Measurements from ENCODE around the gene ABHD16A. TPM values are rescaled to one million over a fixed set of nuclear protein-coding genes. Genes with fewer than 3 reads are reported as not detected.
A peak's percentile ranks its signal among the peaks of the same experiment; 100 is the strongest.
"Not testable (repeated sequence)": the region's sequence is repeated elsewhere in the genome, so short reads cannot be mapped to it uniquely, and the experiment has no call there.

ABHD16A gene
- total RNA-seq, 1 donor from 2014 or later = 120 TPM

DNA sequence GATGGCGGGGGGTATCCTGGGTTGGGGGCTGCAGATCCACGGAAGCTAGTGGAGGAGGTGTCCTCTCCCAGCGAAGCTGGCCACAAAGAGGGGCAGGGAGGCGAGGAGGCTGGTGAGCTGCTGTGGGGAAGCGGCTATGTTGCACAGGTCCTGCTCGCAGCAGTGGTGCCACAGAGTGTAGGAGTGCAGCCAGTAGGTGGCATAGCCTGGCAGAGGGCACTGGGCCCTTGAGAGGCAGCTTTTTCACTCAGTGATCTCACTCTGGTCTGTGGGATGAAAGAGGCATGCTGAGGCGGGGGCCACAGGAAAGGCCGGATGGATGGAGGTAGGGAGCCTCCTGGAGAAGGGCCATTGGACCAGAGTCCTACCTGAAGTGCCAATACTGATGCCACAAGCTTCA lies 9.2 kb upstream of the ABHD16A start:
- Mint-ChIP-seq H3K4me3 (ENCODE audit: unreplicated experiment) (no peak overlapping the region), H3K9me3 (ENCODE audit: unreplicated experiment) (peaks cover 9% of the 10 kb centered on the region), H3K36me3 (ENCODE audit: unreplicated experiment) (no peaks in the 10 kb centered on the region), H3K27me3 (ENCODE audit: unreplicated experiment) (peaks cover 10% of the 10 kb centered on the region), H3K4me1 (ENCODE audit: low read depth, unreplicated experiment) (peaks cover 17% of the 10 kb centered on the region), H3K27ac (ENCODE audit: unreplicated experiment) (no peak overlapping the region)
- TF ChIP-seq, protein P1, sequence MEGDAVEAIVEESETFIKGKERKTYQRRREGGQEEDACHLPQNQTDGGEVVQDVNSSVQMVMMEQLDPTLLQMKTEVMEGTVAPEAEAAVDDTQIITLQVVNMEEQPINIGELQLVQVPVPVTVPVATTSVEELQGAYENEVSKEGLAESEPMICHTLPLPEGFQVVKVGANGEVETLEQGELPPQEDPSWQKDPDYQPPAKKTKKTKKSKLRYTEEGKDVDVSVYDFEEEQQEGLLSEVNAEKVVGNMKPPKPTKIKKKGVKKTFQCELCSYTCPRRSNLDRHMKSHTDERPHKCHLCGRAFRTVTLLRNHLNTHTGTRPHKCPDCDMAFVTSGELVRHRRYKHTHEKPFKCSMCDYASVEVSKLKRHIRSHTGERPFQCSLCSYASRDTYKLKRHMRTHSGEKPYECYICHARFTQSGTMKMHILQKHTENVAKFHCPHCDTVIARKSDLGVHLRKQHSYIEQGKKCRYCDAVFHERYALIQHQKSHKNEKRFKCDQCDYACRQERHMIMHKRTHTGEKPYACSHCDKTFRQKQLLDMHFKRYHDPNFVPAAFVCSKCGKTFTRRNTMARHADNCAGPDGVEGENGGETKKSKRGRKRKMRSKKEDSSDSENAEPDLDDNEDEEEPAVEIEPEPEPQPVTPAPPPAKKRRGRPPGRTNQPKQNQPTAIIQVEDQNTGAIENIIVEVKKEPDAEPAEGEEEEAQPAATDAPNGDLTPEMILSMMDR (IDR thresholded peaks at IDR 0.05; ENCODE audit: partially characterized antibody, unreplicated experiment) = no peak
- DNase-seq = no peak

DNA sequence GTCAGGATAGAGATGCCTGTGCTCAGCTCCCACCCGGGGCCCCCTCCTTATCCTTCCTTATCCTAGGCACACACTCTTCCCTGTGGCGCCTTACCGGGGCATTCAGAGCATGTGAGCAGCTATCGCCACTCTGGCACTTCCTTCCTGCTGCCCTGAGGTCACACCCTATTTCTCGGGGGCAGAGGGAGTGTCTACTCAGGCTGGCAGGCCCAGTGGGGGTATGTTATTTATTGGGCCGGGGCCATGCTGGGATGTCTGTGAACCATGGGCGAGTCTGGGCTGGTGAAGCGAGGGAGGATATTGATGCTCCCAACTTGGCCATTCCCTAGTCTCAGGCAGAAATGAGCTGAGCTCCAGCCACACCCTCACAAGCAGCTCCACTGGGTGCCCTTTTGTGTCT lies 8.1 kb upstream of the ABHD16A start:
- TF ChIP-seq, protein P1 (IDR thresholded peaks at IDR 0.05; ENCODE audit: partially characterized antibody, unreplicated experiment) = no peak
- H3K27ac Mint-ChIP-seq (ENCODE audit: unreplicated experiment) = no peak overlapping the region
- no peaks in the 10 kb centered on the region for H3K36me3 Mint-ChIP-seq (ENCODE audit: unreplicated experiment)
- peaks cover 9% of the 10 kb centered on the region for H3K9me3 Mint-ChIP-seq (ENCODE audit: unreplicated experiment)
- no peak for DNase-seq
- H3K4me3 Mint-ChIP-seq (ENCODE audit: unreplicated experiment) = no peak overlapping the region
- peaks cover 17% of the 10 kb centered on the region for H3K4me1 Mint-ChIP-seq (ENCODE audit: low read depth, unreplicated experiment)
- H3K27me3 Mint-ChIP-seq (ENCODE audit: unreplicated experiment) = peaks cover 10% of the 10 kb centered on the region

DNA sequence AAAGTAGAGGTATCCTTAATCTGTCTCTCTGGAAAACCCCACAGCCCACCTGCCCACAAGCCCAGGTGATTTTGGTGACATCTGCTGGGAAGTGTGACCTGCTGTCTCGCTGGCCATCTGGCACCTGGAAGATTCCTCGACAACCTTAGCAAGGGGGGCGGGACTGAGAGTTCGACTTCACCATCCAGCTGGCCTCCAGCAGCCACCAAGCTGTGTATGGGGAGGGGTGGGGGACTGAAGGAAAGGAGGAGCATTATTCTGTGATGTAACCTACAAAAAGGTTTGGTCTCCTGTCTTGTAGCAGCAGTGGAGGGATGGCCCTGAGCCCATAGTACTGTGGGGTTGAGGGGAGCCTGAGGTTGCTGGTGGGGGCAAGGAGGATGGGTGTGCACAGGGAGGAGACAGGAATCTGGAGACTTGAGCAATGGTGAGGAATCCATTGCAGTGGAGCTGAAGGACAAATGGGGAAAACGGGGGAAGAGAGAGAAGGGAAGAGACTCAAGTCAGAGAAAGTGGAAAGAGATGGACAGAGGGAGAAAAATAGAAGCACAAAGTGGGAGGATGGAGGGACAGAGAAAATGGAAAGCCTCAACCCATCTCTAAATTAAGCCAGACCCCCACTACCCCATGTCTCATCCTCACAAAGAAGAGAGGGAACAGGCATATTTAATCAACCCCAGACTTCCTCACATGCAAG lies 7.5 kb upstream of the ABHD16A start:
- H3K27ac Mint-ChIP-seq (ENCODE audit: unreplicated experiment) = peak overlapping the region; percentile 25
- no peaks in the 10 kb centered on the region for H3K36me3 Mint-ChIP-seq (ENCODE audit: unreplicated experiment)
- H3K4me3 Mint-ChIP-seq (ENCODE audit: unreplicated experiment) = peak overlapping the region; percentile 11
- DNase-seq = no peak
- TF ChIP-seq, protein P1 (IDR thresholded peaks at IDR 0.05; ENCODE audit: partially characterized antibody, unreplicated experiment) = no peak
- peaks cover 10% of the 10 kb centered on the region for H3K27me3 Mint-ChIP-seq (ENCODE audit: unreplicated experiment)
- H3K4me1 Mint-ChIP-seq (ENCODE audit: low read depth, unreplicated experiment) = peaks cover 17% of the 10 kb centered on the region
- H3K9me3 Mint-ChIP-seq (ENCODE audit: unreplicated experiment) = peaks cover 9% of the 10 kb centered on the region

DNA sequence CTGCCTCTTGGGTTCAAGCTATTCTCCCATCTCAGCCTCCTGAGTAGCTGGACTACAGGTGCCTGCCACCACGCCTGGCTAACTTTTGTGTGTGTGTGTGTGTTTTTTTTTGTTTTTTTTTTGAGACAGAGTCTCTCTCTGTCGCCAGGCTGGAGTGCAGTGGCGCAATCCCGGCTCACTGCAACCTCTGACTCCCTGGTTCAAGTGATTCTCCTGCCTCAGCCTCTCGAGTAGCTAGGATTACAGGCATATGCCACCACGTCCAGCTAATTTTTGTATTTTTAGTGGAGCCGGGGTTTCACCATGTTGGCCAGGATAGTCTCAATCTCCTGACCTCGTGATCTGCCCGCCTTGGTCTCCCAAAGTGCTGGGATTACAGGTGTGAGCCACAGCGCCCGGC lies 6.0 kb upstream of the ABHD16A start:
- H3K9me3 Mint-ChIP-seq (ENCODE audit: unreplicated experiment); H3K27me3 Mint-ChIP-seq (ENCODE audit: unreplicated experiment); H3K4me3 Mint-ChIP-seq (ENCODE audit: unreplicated experiment); DNase-seq; H3K36me3 Mint-ChIP-seq (ENCODE audit: unreplicated experiment); H3K27ac Mint-ChIP-seq (ENCODE audit: unreplicated experiment): not testable (repeated sequence)
- peaks cover 12% of the 10 kb centered on the region for H3K4me1 Mint-ChIP-seq (ENCODE audit: low read depth, unreplicated experiment)

DNA sequence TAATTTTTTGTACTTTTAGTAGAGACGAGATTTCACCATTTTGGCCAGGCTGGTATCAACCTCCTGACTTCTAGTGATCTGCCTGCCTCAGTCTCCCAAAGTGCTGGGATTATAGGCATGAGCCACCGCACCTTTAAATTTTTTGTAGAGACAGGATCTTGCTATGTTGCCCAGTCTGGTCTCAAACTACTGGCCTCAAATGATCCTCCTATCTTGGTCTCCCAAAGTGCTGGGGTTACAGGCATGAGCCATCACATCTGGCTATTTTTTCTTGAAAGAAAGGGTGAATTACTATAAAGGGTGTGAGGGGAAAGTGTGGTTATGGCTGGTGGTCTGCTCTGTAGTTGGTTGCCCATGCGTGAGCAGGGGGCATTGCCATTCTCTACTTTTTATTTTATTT lies 5.1 kb upstream of the ABHD16A start:
- Mint-ChIP-seq H3K9me3 (ENCODE audit: unreplicated experiment) (peaks cover 14% of the 10 kb centered on the region), H3K27ac (ENCODE audit: unreplicated experiment) (no peak overlapping the region), H3K4me3 (ENCODE audit: unreplicated experiment) (no peak overlapping the region), H3K4me1 (ENCODE audit: low read depth, unreplicated experiment) (peaks cover 8% of the 10 kb centered on the region), H3K27me3 (ENCODE audit: unreplicated experiment) (peaks cover 9% of the 10 kb centered on the region), H3K36me3 (ENCODE audit: unreplicated experiment) (no peaks in the 10 kb centered on the region)
- no peak for DNase-seq
- TF ChIP-seq, protein P1 (IDR thresholded peaks at IDR 0.05; ENCODE audit: partially characterized antibody, unreplicated experiment) = no peak

Data from glutamatergic neuron (in vitro differentiated cells).